Breast epithelium (tissue), 4 donors: Measurements from ENCODE around the gene UQCC2. TPM values are rescaled to one million over a fixed set of nuclear protein-coding genes. Genes with fewer than 3 reads are reported as not detected.

ENCODE experiments used
- DNase-seq, 2 donors: peaks; one replicate each; pipeline ENCODE4 v3.0.0-alpha.2; 2019; ENCODE audit warnings: low spot score in 2 of 2
- H3K27ac ChIP-seq, 2 donors: fragments of 200-600 bp; sonication (generic) in 1 of 2; one replicate each; pipeline ENCODE4 v1.5.1; 2016 to 2019; ENCODE audit warnings: mild to moderate bottlenecking in 1 of 2
- H3K27me3 ChIP-seq, 2 donors: fragments of 200-600 bp; sonication (generic) in 1 of 2; one replicate each; pipeline versions ENCODE4 v1.5.1 to v1.6.0; 2017 to 2019; ENCODE audit warnings: control low read depth in 1 of 2, mild to moderate bottlenecking in 1 of 2
- H3K36me3 ChIP-seq: fragments of 200-600 bp; one replicate; pipeline ENCODE4 v1.5.1; 2019
- H3K4me1 ChIP-seq, 2 donors: fragments of 200-600 bp; sonication (generic); one replicate each; pipeline ENCODE4 v1.5.1; 2016 to 2019; ENCODE audit warnings: control low read depth in 1 of 2
- H3K4me3 ChIP-seq, 3 donors: fragments of 200-600 bp; sonication (generic); 1 replicate in 2 of 3; 2 replicates in 1 of 3; pipeline ENCODE4 v1.5.1; 2016 to 2019; ENCODE audit warnings: mild to moderate bottlenecking in 3 of 3, moderate library complexity in 2 of 3
- H3K9me3 ChIP-seq, 2 donors: fragments of 200-600 bp; sonication (generic) in 1 of 2; one replicate each; pipeline ENCODE4 v1.5.1; 2016 to 2019; ENCODE audit warnings: control low read depth in 1 of 2
- CTCF ChIP-seq, 3 donors: fragments of 450-650 bp; IDR thresholded peaks; one replicate each; pipeline ENCODE4 v1.5.1; 2016 to 2017; ENCODE audit warnings: antibody characterized with exemption in 3 of 3, mild to moderate bottlenecking in 3 of 3, moderate library complexity in 3 of 3
- POLR2A ChIP-seq: fragments of 450-650 bp; IDR thresholded peaks from one replicate; pipeline ENCODE4 v1.6.1; 2016; ENCODE audit warnings: antibody characterized with exemption, mild to moderate bottlenecking, moderate library complexity
- POLR2AphosphoS5 ChIP-seq, 3 donors: sonication (generic); formaldehyde crosslinking; IDR thresholded peaks; one replicate each; pipeline ENCODE4 v1.6.1; 2017; ENCODE audit warnings: antibody characterized with exemption in 3 of 3
- intact Hi-C: fragments of 100-400 bp; cut with DNase I; formaldehyde crosslinking; loops from one replicate; pipeline ENCODE4 v1.15.1; 2023; ENCODE audit warnings: low total_unique reads
- total RNA-seq, 3 donors: library from RNA; depleted of rRNA; stranded (reverse); fragments of >200 nt; gene quantifications; one replicate each; pipeline ENCODE4 v1.1.0, GENCODE V29; 2016

Gene UQCC2
- total RNA-seq, 3 donors from 2014 or later = 9.9 to 19.7 (median 19.6) TPM

- intact Hi-C loops = no loop called here
- no peak overlapping the region for H3K4me3 ChIP-seq
- H3K9me3 ChIP-seq = no peaks in the 10 kb centered on the region
- no peaks in the 10 kb centered on the region for H3K27me3 ChIP-seq
- no peak overlapping the region for H3K27ac ChIP-seq
- no peak for DNase-seq
- no peak for TF ChIP-seq POLR2AphosphoS5 (IDR thresholded peaks at IDR 0.05)
- no peak for TF ChIP-seq CTCF (IDR thresholded peaks at IDR 0.05)
- TF ChIP-seq POLR2A = no peak
- no peaks in the 10 kb centered on the region for H3K36me3 ChIP-seq
- H3K4me1 ChIP-seq = peaks cover 0 to 7% of the 10 kb centered on the region in 2 donors
Observed at GRCh38 chr6:33708516-33709204, 2.8 kb downstream of the UQCC2 start.

- intact Hi-C loops = no loop called here
- H3K27ac ChIP-seq = no peak overlapping the region
- H3K27me3 ChIP-seq = no peaks in the 10 kb centered on the region
- H3K4me1 ChIP-seq = peaks cover 0 to 7% of the 10 kb centered on the region in 2 donors
- DNase-seq = no peak
- no peaks in the 10 kb centered on the region for H3K36me3 ChIP-seq
- TF ChIP-seq CTCF (IDR thresholded peaks at IDR 0.05) = no peak
- TF ChIP-seq POLR2A = no peak
- no peak for TF ChIP-seq POLR2AphosphoS5 (IDR thresholded peaks at IDR 0.05)
- no peaks in the 10 kb centered on the region for H3K9me3 ChIP-seq
- H3K4me3 ChIP-seq = no peak overlapping the region
Observed at GRCh38 chr6:33707771-33708170, 3.7 kb downstream of the UQCC2 start.

- TF ChIP-seq POLR2AphosphoS5 (IDR thresholded peaks at IDR 0.05) (no peak), POLR2A (no peak), CTCF (IDR thresholded peaks at IDR 0.05) (no peak)
- Histone ChIP-seq H3K27ac (no peak overlapping the region), H3K9me3 (no peaks in the 10 kb centered on the region), H3K36me3 (no peaks in the 10 kb centered on the region), H3K4me3 (no peak overlapping the region), H3K4me1 (peaks cover 0 to 7% of the 10 kb centered on the region in 2 donors), H3K27me3 (no peaks in the 10 kb centered on the region)
- no peak for DNase-seq
- intact Hi-C loops = no loop called here
Observed at GRCh38 chr6:33705955-33706725, 5.4 kb downstream of the UQCC2 start.

- H3K4me3 ChIP-seq = no peak overlapping the region
- no peaks in the 10 kb centered on the region for H3K9me3 ChIP-seq
- no peak overlapping the region for H3K27ac ChIP-seq
- intact Hi-C loops = no loop called here
- no peak for TF ChIP-seq POLR2A
- DNase-seq = no peak
- no peaks in the 10 kb centered on the region for H3K36me3 ChIP-seq
- H3K27me3 ChIP-seq = no peaks in the 10 kb centered on the region
- peaks cover 0 to 10% of the 10 kb centered on the region in 2 donors for H3K4me1 ChIP-seq
Observed at GRCh38 chr6:33705268-33705885, 6.1 kb downstream of the UQCC2 start.

- intact Hi-C loops = no loop called here
- H3K4me1 ChIP-seq = peaks cover 0 to 7% of the 10 kb centered on the region in 2 donors
- H3K27me3 ChIP-seq = no peaks in the 10 kb centered on the region
- H3K4me3 ChIP-seq = no peak overlapping the region
- no peaks in the 10 kb centered on the region for H3K9me3 ChIP-seq
- DNase-seq = no peak
- H3K27ac ChIP-seq = no peak overlapping the region
- no peaks in the 10 kb centered on the region for H3K36me3 ChIP-seq
- no peak for TF ChIP-seq POLR2A
- TF ChIP-seq POLR2AphosphoS5 (IDR thresholded peaks at IDR 0.05) = no peak
- TF ChIP-seq CTCF (IDR thresholded peaks at IDR 0.05) = no peak
Observed at GRCh38 chr6:33704215-33705066, 7.1 kb downstream of the UQCC2 start.
